HCT116 (cell line): ENCODE data around the gene KLHL5.

Experiments
- ATF3 ChIP-seq: IDR thresholded peaks from 2 replicates; pipeline ENCODE4 v1.6.1; 2012
- EZH2 ChIP-seq: fragments of 200-600 bp; sonication (generic); IDR thresholded peaks from 2 replicates; pipeline ENCODE4 v1.6.1; 2017; ENCODE audit warnings: antibody characterized with exemption, mixed run types
- POLR2A ChIP-seq: IDR thresholded peaks from 2 replicates; pipeline ENCODE4 v1.7.0; 2011; ENCODE audit warnings: borderline replicate concordance; ENCODE audit not compliant: insufficient read depth, insufficient read length; ENCODE audit errors: extremely low read depth
- YY1 ChIP-seq: IDR thresholded peaks from 2 replicates; pipeline ENCODE4 v1.6.1; 2011; ENCODE audit warnings: low read length, low read depth, moderate library complexity, mild to moderate bottlenecking; ENCODE audit not compliant: insufficient replicate concordance; ENCODE audit errors: extremely low read depth
- TF ChIP-seq, protein P1 (sequence below): IDR thresholded peaks from 2 replicates; pipeline ENCODE4 v1.6.1; 2012

GRCh38 chr4:39083164-39083563 lies 21.1 kb downstream of the KLHL5 start:
- no peak for TF ChIP-seq ATF3
- TF ChIP-seq YY1: no peak
- TF ChIP-seq POLR2A: no peak
- TF ChIP-seq, protein P1, sequence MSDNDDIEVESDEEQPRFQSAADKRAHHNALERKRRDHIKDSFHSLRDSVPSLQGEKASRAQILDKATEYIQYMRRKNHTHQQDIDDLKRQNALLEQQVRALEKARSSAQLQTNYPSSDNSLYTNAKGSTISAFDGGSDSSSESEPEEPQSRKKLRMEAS: no peak
- TF ChIP-seq EZH2: no peak
